Measurements from ENCODE around the gene AR.

DNA sequence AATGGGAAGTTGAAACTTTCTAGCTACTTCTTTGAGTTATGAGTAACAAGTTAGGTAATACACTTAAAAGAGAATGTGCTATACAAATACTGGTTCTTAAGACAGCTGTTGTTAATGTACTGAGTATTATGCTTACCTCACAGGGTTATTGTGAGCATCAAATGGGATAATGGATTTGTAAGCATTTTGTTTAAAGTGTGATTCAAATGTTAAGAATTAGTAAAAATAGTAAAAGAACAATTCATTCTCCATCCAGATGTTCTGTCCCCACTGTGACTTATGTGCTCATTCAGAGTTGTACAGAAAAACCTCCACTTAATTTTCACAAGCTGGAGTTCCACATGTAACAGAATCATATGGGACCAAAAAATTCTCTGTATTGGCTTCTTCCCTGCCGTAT, 63.6 kb downstream of the AR start:
- TF ChIP-seq, protein P1, sequence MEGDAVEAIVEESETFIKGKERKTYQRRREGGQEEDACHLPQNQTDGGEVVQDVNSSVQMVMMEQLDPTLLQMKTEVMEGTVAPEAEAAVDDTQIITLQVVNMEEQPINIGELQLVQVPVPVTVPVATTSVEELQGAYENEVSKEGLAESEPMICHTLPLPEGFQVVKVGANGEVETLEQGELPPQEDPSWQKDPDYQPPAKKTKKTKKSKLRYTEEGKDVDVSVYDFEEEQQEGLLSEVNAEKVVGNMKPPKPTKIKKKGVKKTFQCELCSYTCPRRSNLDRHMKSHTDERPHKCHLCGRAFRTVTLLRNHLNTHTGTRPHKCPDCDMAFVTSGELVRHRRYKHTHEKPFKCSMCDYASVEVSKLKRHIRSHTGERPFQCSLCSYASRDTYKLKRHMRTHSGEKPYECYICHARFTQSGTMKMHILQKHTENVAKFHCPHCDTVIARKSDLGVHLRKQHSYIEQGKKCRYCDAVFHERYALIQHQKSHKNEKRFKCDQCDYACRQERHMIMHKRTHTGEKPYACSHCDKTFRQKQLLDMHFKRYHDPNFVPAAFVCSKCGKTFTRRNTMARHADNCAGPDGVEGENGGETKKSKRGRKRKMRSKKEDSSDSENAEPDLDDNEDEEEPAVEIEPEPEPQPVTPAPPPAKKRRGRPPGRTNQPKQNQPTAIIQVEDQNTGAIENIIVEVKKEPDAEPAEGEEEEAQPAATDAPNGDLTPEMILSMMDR (IDR thresholded peaks at IDR 0.05), result no peak
- TF ChIP-seq POLR2A (IDR thresholded peaks at IDR 0.05), result no peak
